ENCODE measurements around the gene AKAP7.
A peak's percentile ranks its signal among the peaks of the same experiment; 100 is the strongest.
"Not testable (repeated sequence)": the region's sequence is repeated elsewhere in the genome, so short reads cannot be mapped to it uniquely, and the experiment has no call there.

AKAP7 gene

GRCh38 chr6:131135244-131136020, at the start of gene AKAP7:
Gene AKAP7, plus strand, starts transcription at chr6:131135467. Its CDS starts 297 bp downstream, at chr6:131135764.
- DNase-seq (ENCODE audit: low read depth in 3 of 3): peak; percentile 21 to 46 (median 31)

DNA sequence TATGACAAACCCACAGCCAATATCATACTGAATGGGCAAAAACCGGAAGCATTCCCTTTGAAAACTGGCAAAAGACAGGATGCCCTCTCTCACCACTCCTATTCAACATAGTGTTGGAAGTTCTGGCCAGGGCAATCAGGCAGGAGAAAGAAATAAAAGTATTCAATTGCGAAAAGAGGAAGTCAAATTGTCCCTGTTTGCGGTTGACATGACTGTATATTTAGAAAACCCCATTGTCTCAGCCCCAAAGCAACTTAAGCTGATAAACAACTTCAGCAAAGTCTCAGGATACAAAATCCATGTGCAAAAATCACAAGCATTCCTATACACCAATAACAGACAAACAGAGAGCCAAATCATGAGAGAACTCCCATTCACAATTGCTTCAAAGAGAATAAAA, 44.9 kb upstream of the AKAP7 start:
- DNase-seq (ENCODE audit: low read depth in 3 of 3): not testable (repeated sequence)

- not testable (repeated sequence) for DNase-seq (ENCODE audit: low read depth in 3 of 3)
These were observed 43.3 kb upstream of the AKAP7 start for GRCh38 chr6:131091944-131092343.

DNA sequence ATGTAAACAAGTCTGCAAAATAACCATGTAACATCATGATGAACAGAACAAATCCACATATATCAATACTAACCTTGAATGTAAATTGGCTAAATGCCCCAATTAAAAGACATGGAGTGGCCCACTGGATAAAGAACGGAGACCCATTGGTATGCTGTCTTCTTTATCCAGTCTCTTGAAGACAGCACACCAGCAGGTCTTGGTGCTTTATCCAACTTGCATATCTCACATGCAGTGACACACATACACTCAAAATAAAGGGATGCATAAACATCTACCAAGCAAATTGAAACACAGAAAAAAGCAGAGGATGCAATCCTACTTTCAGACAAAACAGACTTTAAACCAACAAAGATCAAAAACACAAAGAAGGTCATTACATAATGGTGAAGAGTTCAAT, 41.9 kb upstream of the AKAP7 start:
- no peak for DNase-seq (ENCODE audit: low read depth in 3 of 3)

- no peak for DNase-seq (ENCODE audit: low read depth in 3 of 3)
These were observed 38.5 kb upstream of the AKAP7 start for GRCh38 chr6:131096786-131097185.

DNA sequence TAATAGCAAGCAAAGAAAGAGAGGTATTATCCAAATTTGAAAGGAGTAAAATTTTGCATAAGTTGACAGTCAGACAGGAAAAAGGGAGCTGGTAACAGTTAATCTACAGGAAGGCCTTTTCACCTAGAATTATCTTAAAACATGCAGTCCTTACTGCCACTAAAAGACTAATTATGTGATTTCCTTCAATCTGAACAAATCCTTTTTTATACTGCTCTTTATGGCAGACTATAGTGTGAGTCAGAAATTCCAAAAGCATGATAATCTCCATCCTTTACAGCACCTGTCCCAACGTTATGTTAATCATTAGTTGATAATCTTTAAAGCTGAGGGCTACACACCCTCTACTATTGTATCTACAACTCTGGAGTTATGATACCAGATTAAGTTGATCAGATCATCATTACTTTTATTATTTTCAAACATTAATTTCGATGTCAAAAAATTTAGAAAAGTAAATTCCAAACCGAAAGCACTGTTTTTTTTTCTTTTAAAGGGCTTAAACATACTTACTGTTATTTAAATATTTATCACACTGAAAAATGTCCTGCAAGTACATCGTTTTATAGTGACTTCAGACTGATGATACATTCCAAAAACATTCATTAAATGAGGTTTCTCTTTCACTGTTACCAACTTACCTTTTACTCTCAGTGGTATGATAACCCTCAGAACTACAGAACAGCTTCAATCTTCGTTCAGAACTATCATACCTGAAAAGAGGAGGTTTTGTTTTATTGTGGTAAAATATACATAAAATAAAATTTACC, 33.2 kb upstream of the AKAP7 start:
- no peak for DNase-seq (ENCODE audit: low read depth in 3 of 3)

GRCh38 chr6:131103296-131103695, 32.0 kb upstream of the AKAP7 start:
- no peak for DNase-seq (ENCODE audit: low read depth in 3 of 3)

DNA sequence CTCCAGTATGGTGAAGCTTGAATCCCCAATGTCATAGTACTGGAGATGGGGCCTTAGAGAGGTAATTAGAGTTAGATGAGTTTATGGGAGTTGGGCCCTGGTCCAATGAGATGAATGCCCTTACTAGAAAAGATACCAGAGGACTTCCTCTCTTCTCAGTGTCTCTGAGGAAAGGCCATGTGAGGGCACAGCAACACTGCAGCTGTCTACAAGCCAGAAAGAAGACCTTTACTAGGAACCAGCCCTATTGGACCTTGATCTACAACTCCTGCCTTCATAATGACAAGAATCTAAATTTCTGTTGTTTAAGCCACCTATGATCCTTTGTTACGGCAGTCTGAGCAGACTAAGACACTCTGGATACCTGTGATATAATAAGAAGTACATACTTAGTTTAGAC, 31.4 kb upstream of the AKAP7 start:
- no peak for DNase-seq (ENCODE audit: low read depth in 3 of 3)

GRCh38 chr6:131107151-131107550, 28.1 kb upstream of the AKAP7 start:
- DNase-seq (ENCODE audit: low read depth in 3 of 3): no peak

GRCh38 chr6:131112249-131112648, 23.0 kb upstream of the AKAP7 start:
- DNase-seq (ENCODE audit: low read depth in 3 of 3): no peak

GRCh38 chr6:131115651-131116050, 19.6 kb upstream of the AKAP7 start:
- DNase-seq (ENCODE audit: low read depth in 3 of 3): no peak

DNA sequence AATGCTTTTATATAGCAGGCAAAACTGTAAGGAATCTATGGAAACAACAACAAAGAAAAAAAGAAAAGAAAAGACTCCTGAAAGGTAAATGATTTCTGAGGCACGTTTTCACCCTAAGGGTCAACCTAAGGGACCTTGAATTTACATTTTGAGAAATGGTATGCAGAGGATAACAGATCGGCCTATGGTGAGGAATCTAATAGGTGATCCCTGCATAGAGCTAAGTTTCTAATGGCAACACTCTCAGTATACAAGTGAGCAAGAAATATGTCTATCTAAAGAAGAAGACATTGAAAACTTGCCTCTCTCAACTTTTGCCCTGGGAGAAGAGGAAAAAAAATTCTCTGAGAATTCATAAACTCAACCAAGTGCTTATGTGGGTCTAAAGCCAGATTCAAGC, 18.9 kb upstream of the AKAP7 start:
- no peak for DNase-seq (ENCODE audit: low read depth in 3 of 3)

DNA sequence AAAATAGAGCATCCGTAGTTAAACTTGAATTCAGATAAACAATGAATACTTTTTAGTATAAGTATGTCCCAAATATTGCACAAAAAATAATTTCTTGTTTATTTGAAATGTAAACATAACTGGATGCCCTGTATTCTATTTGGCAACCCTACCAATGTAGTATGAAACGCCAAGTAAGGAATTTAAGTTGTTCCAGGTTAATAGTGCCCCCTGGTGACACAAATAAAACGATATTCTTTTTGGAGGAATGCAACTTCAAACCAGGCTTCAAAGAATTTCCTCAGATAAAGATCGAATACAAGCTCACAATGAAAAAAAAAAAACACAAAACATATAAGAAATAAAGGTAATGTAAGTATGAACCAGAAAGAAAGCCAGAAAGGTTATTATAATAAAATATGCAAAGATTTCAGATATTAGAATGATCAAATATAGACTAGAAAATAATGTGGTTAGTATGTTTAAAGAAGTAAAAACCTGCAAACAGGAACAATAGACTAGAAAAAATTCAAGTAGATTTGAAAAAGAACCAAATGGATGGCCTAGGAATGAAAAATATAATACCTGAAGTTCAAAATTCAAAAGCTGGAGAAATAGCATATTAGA, 18.4 kb upstream of the AKAP7 start:
- no peak for DNase-seq (ENCODE audit: low read depth in 3 of 3)

DNA sequence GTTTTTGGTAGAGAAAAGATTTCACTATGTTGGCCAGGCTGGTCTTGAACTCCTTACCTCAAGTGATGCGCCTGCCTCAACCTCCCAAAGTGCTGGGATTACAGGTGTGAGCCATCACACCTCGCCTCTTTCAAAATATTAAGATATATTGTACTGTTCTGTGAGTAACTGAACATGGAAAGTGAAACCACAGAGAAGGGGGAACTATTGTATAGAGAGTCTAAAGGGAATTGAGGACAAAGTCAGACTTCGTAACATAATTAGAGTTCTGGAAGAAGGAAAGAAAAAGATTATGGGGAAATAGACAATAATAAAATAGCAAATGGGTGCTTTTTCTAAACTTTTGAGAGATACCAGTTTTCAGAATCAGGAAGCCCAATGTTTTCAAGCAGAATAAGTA, 17.4 kb upstream of the AKAP7 start:
- DNase-seq (ENCODE audit: low read depth in 3 of 3): no peak

DNA sequence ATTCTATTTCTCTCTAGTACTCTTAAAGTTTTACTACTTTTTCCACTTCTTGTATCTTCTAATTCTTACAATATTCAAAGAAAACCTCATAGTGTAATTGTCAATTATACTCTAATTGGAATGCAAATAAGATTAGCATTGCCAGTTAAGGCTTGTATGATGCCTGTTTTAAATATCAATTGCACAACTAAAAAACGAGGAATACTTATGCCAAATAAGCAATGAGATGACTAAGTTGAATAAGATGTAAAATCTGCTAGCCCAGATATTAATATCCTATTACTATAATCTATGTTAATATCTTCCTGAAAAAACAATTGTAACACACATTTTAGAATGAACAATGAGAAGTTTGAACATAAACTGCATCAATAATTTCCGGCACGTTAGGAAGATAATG, 13.3 kb upstream of the AKAP7 start:
- no peak for DNase-seq (ENCODE audit: low read depth in 3 of 3)

DNA sequence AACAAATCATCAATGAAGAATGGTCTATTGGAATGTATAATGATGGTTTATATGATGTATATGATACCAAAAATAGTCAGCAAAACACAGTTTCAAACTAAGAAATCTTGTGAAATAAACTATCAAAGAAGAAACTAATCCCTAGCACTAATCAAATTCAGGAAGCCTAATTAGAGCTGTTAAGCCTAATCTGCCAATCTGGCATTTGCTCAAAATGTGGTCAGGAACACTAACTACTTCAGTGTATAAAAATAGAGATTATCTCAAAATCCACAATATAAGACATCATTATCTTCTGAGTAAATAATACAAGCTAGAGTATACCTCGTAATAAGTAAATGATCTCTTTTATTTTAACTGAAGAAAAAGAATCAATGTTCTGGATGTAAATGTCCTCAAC, 12.8 kb upstream of the AKAP7 start:
- no peak for DNase-seq (ENCODE audit: low read depth in 3 of 3)

DNA sequence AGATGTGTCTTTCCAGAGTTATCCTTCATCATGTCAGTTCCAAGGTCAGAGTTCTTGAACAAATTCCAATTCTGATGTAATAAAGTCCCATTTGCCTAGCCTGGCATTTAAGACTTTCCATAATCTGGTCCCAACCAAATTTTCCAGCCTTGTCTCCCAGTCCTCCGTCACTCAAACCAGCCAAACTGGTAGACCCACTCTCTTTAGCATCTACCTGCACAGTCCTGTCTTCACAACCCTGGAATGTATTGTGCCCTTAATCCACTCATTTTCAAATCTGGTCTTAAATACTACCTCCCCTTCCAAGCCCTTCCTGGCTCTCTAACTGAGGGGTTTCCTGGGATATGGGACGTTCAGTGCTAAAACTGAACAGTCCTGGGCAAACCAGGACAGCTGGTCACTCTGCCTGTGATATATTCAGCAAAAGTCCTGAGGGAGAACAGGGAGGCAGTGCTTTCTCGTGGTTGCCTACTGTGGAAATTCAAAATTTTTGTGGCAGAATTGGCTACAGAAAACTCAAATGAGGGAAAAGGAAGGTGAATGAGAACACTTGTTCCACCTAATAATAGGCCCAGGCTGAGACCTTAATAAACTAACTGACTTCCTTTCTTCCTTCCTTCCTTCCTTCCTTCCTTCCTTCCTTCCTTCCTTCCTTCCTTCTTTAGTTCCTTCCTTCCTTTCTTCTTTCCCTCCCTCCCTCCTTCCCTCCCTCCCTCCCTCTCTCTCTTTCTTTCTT, 10.8 kb upstream of the AKAP7 start:
- DNase-seq (ENCODE audit: low read depth in 3 of 3): no peak

DNA sequence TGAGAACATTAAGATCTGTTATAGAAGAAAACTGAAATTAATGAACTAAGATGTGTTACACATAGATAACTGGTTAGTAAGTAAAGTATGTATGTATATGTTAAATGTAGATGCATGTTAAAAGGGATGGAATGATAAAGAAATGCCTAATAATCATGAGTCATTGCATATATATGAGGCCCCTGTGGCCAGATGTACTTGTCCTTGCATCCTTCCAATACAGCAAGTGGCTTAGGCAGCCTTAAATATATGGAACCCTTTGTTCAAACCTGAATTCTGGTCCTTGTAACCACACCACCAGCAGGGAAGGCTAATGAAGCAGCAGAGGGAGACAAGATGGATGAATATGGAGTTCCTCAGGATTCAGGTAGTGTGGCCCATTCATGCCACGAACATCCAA, 9.8 kb upstream of the AKAP7 start:
- no peak for DNase-seq (ENCODE audit: low read depth in 3 of 3)

GRCh38 chr6:131129689-131130553, 5.3 kb upstream of the AKAP7 start:
- no peak for DNase-seq (ENCODE audit: low read depth in 3 of 3)

- DNase-seq (ENCODE audit: low read depth in 3 of 3): no peak
These were observed 4.7 kb upstream of the AKAP7 start for GRCh38 chr6:131130554-131130940.

- no peak for DNase-seq (ENCODE audit: low read depth in 3 of 3)
These were observed 2.9 kb upstream of the AKAP7 start for GRCh38 chr6:131132360-131132759.
